Neural progenitor cell (in vitro differentiated cells): ENCODE measurements around the gene SLC7A5. TPM values are rescaled to one million over a fixed set of nuclear protein-coding genes. Genes with fewer than 3 reads are reported as not detected.
"Not testable (repeated sequence)": the region's sequence is repeated elsewhere in the genome, so short reads cannot be mapped to it uniquely, and the experiment has no call there.

Experiments
- DNase-seq: peaks from one replicate; pipeline ENCODE4 v3.0.0-alpha.2; 2016; ENCODE audit warnings: low spot score
- H2AFZ ChIP-seq: fragments of 200-600 bp; sonication (generic); replicated peaks from 2 replicates; pipeline ENCODE4 v1.6.1; 2016; ENCODE audit warnings: antibody characterized with exemption
- H3F3A ChIP-seq: fragments of 200-600 bp; sonication (generic); 2 replicates; pipeline ENCODE4 v1.6.1; 2016; ENCODE audit warnings: antibody characterized with exemption, low read depth
- H3K27ac ChIP-seq: fragments of 200-600 bp; sonication (generic); 2 replicates; pipeline ENCODE4 v1.5.1; 2016; ENCODE audit warnings: mild to moderate bottlenecking
- H3K27me3 ChIP-seq: fragments of 200-600 bp; sonication (generic); 2 replicates; pipeline ENCODE4 v1.6.1; 2016; ENCODE audit warnings: mild to moderate bottlenecking, moderate library complexity
- H3K36me3 ChIP-seq: fragments of 200-600 bp; sonication (generic); 2 replicates; pipeline ENCODE4 v1.5.1; 2016
- H3K4me1 ChIP-seq: fragments of 200-600 bp; sonication (generic); 2 replicates; pipeline ENCODE4 v1.6.1; 2016; ENCODE audit warnings: mixed run types
- H3K4me2 ChIP-seq: fragments of 200-600 bp; sonication (generic); 2 replicates; pipeline ENCODE4 v1.6.1; 2016
- H3K4me3 ChIP-seq: fragments of 200-600 bp; sonication (generic); 2 replicates; pipeline ENCODE4 v1.5.1; 2016
- H3K79me2 ChIP-seq: fragments of 200-600 bp; sonication (generic); 2 replicates; pipeline ENCODE4 v1.6.1; 2016; ENCODE audit warnings: low read depth
- H3K9ac ChIP-seq: fragments of 200-600 bp; sonication (generic); 2 replicates; pipeline ENCODE4 v1.6.1; 2016
- H3K9me3 ChIP-seq: fragments of 200-600 bp; sonication (generic); 2 replicates; pipeline ENCODE4 v1.5.1; 2016; ENCODE audit warnings: low read depth
- H4K20me1 ChIP-seq: fragments of 200-600 bp; sonication (generic); 2 replicates; pipeline ENCODE4 v1.6.1; 2016; ENCODE audit warnings: low read depth
- H3K27ac Mint-ChIP-seq: 3 replicates; pipeline ENCODE4 v1.8.0; 2021; ENCODE audit warnings: mixed read lengths
- H3K27me3 Mint-ChIP-seq: 2 replicates; pipeline ENCODE4 v1.8.0; 2022; ENCODE audit warnings: low read depth, mild to moderate bottlenecking, inconsistent platforms, moderate library complexity, mixed read lengths; ENCODE audit not compliant: insufficient read depth
- H3K36me3 Mint-ChIP-seq: 3 replicates; pipeline ENCODE4 v1.8.0; 2021; ENCODE audit warnings: mixed read lengths
- H3K4me1 Mint-ChIP-seq: 3 replicates; pipeline ENCODE4 v1.8.0; 2021; ENCODE audit warnings: mixed read lengths
- H3K4me3 Mint-ChIP-seq: 3 replicates; pipeline ENCODE4 v1.8.0; 2021; ENCODE audit warnings: mild to moderate bottlenecking, moderate library complexity, mixed read lengths
- H3K9me3 Mint-ChIP-seq: 3 replicates; pipeline ENCODE4 v1.8.0; 2020; ENCODE audit warnings: mixed read lengths
- CTCF ChIP-seq: fragments of 200-600 bp; sonication (generic); IDR thresholded peaks from 2 replicates; pipeline ENCODE4 v1.5.1; 2017; ENCODE audit warnings: antibody characterized with exemption, mild to moderate bottlenecking
- EZH2 ChIP-seq: fragments of 200-600 bp; sonication (generic); IDR thresholded peaks from 2 replicates; pipeline ENCODE4 v1.6.1; 2017; ENCODE audit warnings: antibody characterized with exemption, mild to moderate bottlenecking, moderate library complexity
- EZH2phosphoT487 ChIP-seq: fragments of 200-600 bp; sonication (generic); IDR thresholded peaks from 2 replicates; pipeline ENCODE4 v1.6.1; 2017; ENCODE audit warnings: antibody characterized with exemption
- total RNA-seq: library from RNA; depleted of rRNA; stranded (reverse); fragments of >200 nt; gene quantifications from 2 replicates; pipeline ENCODE4 v1.2.3, GENCODE V29; 2015; ENCODE audit warnings: low replicate concordance

Gene SLC7A5
- 2.8 and 8.8 TPM in 2 replicates for total RNA-seq

- H3K4me1 Mint-ChIP-seq: peaks cover 38% of the 10 kb centered on the region
- H3K79me2 ChIP-seq, H3K9me3 Mint-ChIP-seq, H3K9ac ChIP-seq, H3K36me3 ChIP-seq, H3K36me3 Mint-ChIP-seq, H3K9me3 ChIP-seq, H4K20me1 ChIP-seq, H3K27ac ChIP-seq: not testable (repeated sequence)
- peaks cover 11% of the 10 kb centered on the region for H3K27me3 Mint-ChIP-seq
- peak within 1 kb of the TSS; percentile 52 for H3K4me3 ChIP-seq
- H3F3A ChIP-seq: peaks cover 13% of the 10 kb centered on the region
- H2AFZ ChIP-seq: peak within 1 kb of the TSS; percentile 76
- H3K27me3 ChIP-seq: peaks cover 64% of the 10 kb centered on the region
- H3K4me2 ChIP-seq: peak within 1 kb of the TSS; percentile 86
- DNase-seq: peak; percentile 93
- H3K4me1 ChIP-seq: peaks cover 15% of the 10 kb centered on the region
- peak within 1 kb of the TSS; percentile 90 for H3K4me3 Mint-ChIP-seq
- peak within 1 kb of the TSS; percentile 37 for H3K27ac Mint-ChIP-seq
These were observed at the start of gene SLC7A5 for GRCh38 chr16:87869061-87869878. SLC7A5 (minus strand) TSS chr16:87869507; CDS start chr16:87869422, 85 bp downstream.

GRCh38 chr16:87918338-87918737 lies 49.0 kb upstream of the SLC7A5 start:
- H3K79me2 ChIP-seq: no peaks in the 10 kb centered on the region
- no peaks in the 10 kb centered on the region for H3K9me3 ChIP-seq
- H4K20me1 ChIP-seq: no peaks in the 10 kb centered on the region
- H3K36me3 Mint-ChIP-seq: no peaks in the 10 kb centered on the region
- no peak overlapping the region for H3K4me3 ChIP-seq
- H3K27me3 ChIP-seq: no peaks in the 10 kb centered on the region
- TF ChIP-seq EZH2 (no peak), EZH2phosphoT487 (no peak), CTCF (no peak)
- H3K4me1 Mint-ChIP-seq: no peaks in the 10 kb centered on the region
- no peak overlapping the region for H3K27ac Mint-ChIP-seq
- H3K4me1 ChIP-seq: no peaks in the 10 kb centered on the region
- H3K4me2 ChIP-seq: no peak overlapping the region
- H3F3A ChIP-seq: no peaks in the 10 kb centered on the region
- no peak for DNase-seq
- H3K4me3 Mint-ChIP-seq: no peak overlapping the region
- no peak overlapping the region for H2AFZ ChIP-seq
- peaks cover 11% of the 10 kb centered on the region for H3K27me3 Mint-ChIP-seq
- peaks cover 2% of the 10 kb centered on the region for H3K9me3 Mint-ChIP-seq
- no peak overlapping the region for H3K9ac ChIP-seq
- no peak overlapping the region for H3K27ac ChIP-seq
- no peaks in the 10 kb centered on the region for H3K36me3 ChIP-seq

GRCh38 chr16:87917503-87917902 lies 48.2 kb upstream of the SLC7A5 start:
- H3K4me1 Mint-ChIP-seq: no peaks in the 10 kb centered on the region
- no peaks in the 10 kb centered on the region for H3K36me3 Mint-ChIP-seq
- Histone ChIP-seq H3K36me3 (no peaks in the 10 kb centered on the region), H3F3A (no peaks in the 10 kb centered on the region), H2AFZ (no peak overlapping the region), H3K9ac (no peak overlapping the region), H3K27ac (no peak overlapping the region), H3K9me3 (no peaks in the 10 kb centered on the region), H4K20me1 (no peaks in the 10 kb centered on the region), H3K79me2 (no peaks in the 10 kb centered on the region), H3K27me3 (no peaks in the 10 kb centered on the region), H3K4me1 (no peaks in the 10 kb centered on the region), H3K4me3 (no peak overlapping the region), H3K4me2 (no peak overlapping the region)
- DNase-seq: no peak
- peaks cover 2% of the 10 kb centered on the region for H3K9me3 Mint-ChIP-seq
- peak overlapping the region; percentile 3 for H3K27ac Mint-ChIP-seq
- TF ChIP-seq CTCF (no peak), EZH2 (no peak), EZH2phosphoT487 (no peak)
- peaks cover 11% of the 10 kb centered on the region for H3K27me3 Mint-ChIP-seq
- no peak overlapping the region for H3K4me3 Mint-ChIP-seq

GRCh38 chr16:87914812-87915211 lies 45.5 kb upstream of the SLC7A5 start:
- H3K4me1 ChIP-seq: no peaks in the 10 kb centered on the region
- H2AFZ ChIP-seq: no peak overlapping the region
- no peaks in the 10 kb centered on the region for H4K20me1 ChIP-seq
- Mint-ChIP-seq H3K27me3 (peaks cover 11% of the 10 kb centered on the region), H3K9me3 (peaks cover 2% of the 10 kb centered on the region), H3K4me1 (no peaks in the 10 kb centered on the region), H3K27ac (no peak overlapping the region), H3K36me3 (no peaks in the 10 kb centered on the region), H3K4me3 (no peak overlapping the region)
- no peak overlapping the region for H3K4me2 ChIP-seq
- H3K9me3 ChIP-seq: no peaks in the 10 kb centered on the region
- H3K36me3 ChIP-seq: no peaks in the 10 kb centered on the region
- H3F3A ChIP-seq: no peaks in the 10 kb centered on the region
- TF ChIP-seq EZH2phosphoT487: no peak
- H3K9ac ChIP-seq: no peak overlapping the region
- DNase-seq: no peak
- no peaks in the 10 kb centered on the region for H3K79me2 ChIP-seq
- H3K27me3 ChIP-seq: peaks cover 1% of the 10 kb centered on the region
- H3K4me3 ChIP-seq: no peak overlapping the region
- H3K27ac ChIP-seq: no peak overlapping the region

- H3K36me3 Mint-ChIP-seq, H4K20me1 ChIP-seq, H3K79me2 ChIP-seq, H3K4me2 ChIP-seq, H3K27ac Mint-ChIP-seq, H3K9me3 ChIP-seq, H3K27me3 ChIP-seq, H3K4me3 ChIP-seq, H3K9me3 Mint-ChIP-seq, H3K4me3 Mint-ChIP-seq, H3K4me1 Mint-ChIP-seq, H3K27ac ChIP-seq, H3F3A ChIP-seq, H2AFZ ChIP-seq, DNase-seq, H3K9ac ChIP-seq, H3K36me3 ChIP-seq, H3K4me1 ChIP-seq: not testable (repeated sequence)
- peaks cover 16% of the 10 kb centered on the region for H3K27me3 Mint-ChIP-seq
These were observed 44.9 kb upstream of the SLC7A5 start for GRCh38 chr16:87914021-87914725.

GRCh38 chr16:87912691-87913090 lies 43.4 kb upstream of the SLC7A5 start:
- not testable (repeated sequence) for H4K20me1 ChIP-seq, H3K4me1 ChIP-seq, H3K9me3 Mint-ChIP-seq, H3K4me2 ChIP-seq, DNase-seq, H3K4me3 ChIP-seq, H2AFZ ChIP-seq, H3K4me3 Mint-ChIP-seq, H3K9me3 ChIP-seq, H3K36me3 Mint-ChIP-seq, H3K9ac ChIP-seq, H3K36me3 ChIP-seq, H3K4me1 Mint-ChIP-seq, H3K79me2 ChIP-seq, H3K27ac Mint-ChIP-seq, H3K27ac ChIP-seq, H3F3A ChIP-seq
- peaks cover 14% of the 10 kb centered on the region for H3K27me3 ChIP-seq
- H3K27me3 Mint-ChIP-seq: peaks cover 20% of the 10 kb centered on the region
